Stimulated activated CD4-positive, alpha-beta T cell treated with anti-CD3 and anti-CD28 coated beads, Interleukin-1b, Interleukin-23, amount 100 ng/mL, for 24 hours (primary cell): Measurements from ENCODE around the gene RASSF8.

Source experiments
- DNase-seq, 4 experiments: peaks; one replicate each; pipeline ENCODE4 v3.0.0-alpha.2; 2020; ENCODE audit warnings: low read depth in 4 of 4, low spot score in 1 of 4

Gene RASSF8

GRCh38 chr12:26027401-26027800 is 68.9 kb downstream of the RASSF8 start:
- no peak for DNase-seq

GRCh38 chr12:26028953-26029735 is 70.7 kb downstream of the RASSF8 start:
- no peak for DNase-seq

- no peak for DNase-seq
These were observed 71.2 kb downstream of the RASSF8 start for GRCh38 chr12:26029736-26030022.

- DNase-seq: no peak
These were observed 71.9 kb downstream of the RASSF8 start for GRCh38 chr12:26030371-26030770.

GRCh38 chr12:26031318-26031717 is 72.8 kb downstream of the RASSF8 start:
- no peak for DNase-seq

- DNase-seq: no peak
These were observed 73.3 kb downstream of the RASSF8 start for GRCh38 chr12:26031827-26032226.

- DNase-seq: no peak
These were observed 73.8 kb downstream of the RASSF8 start for GRCh38 chr12:26032290-26032689.

- DNase-seq: no peak
These were observed 74.3 kb downstream of the RASSF8 start for GRCh38 chr12:26032719-26033241.

GRCh38 chr12:26034371-26035142 is 76.1 kb downstream of the RASSF8 start:
- DNase-seq: no peak

GRCh38 chr12:26036877-26037276 is 78.4 kb downstream of the RASSF8 start:
- no peak for DNase-seq

GRCh38 chr12:26037615-26038220 is 79.2 kb downstream of the RASSF8 start:
- DNase-seq: no peak

- no peak for DNase-seq
These were observed 84.2 kb downstream of the RASSF8 start for GRCh38 chr12:26042645-26043044.

GRCh38 chr12:26043135-26044006 is 84.9 kb downstream of the RASSF8 start:
- DNase-seq: no peak

- DNase-seq: no peak
These were observed 85.5 kb downstream of the RASSF8 start for GRCh38 chr12:26044007-26044394.

- no peak for DNase-seq
These were observed 86.1 kb downstream of the RASSF8 start for GRCh38 chr12:26044592-26044991.

- no peak for DNase-seq
These were observed 87.7 kb downstream of the RASSF8 start for GRCh38 chr12:26046203-26046602.

GRCh38 chr12:26046906-26047305 is 88.4 kb downstream of the RASSF8 start:
- DNase-seq: no peak

GRCh38 chr12:26047401-26048226 is 89.1 kb downstream of the RASSF8 start:
- no peak for DNase-seq

- DNase-seq: no peak
These were observed 94.2 kb downstream of the RASSF8 start for GRCh38 chr12:26052652-26053051.

- DNase-seq: no peak
These were observed 95.9 kb downstream of the RASSF8 start for GRCh38 chr12:26054383-26054782.
